ENCODE results near the gene GOLGA6L9.
"Not testable (repeated sequence)": the region's sequence is repeated elsewhere in the genome, so short reads cannot be mapped to it uniquely, and the experiment has no call there.

GOLGA6L9 gene

GRCh38 chr15:82469381-82469780 lies 39.8 kb downstream of the GOLGA6L9 start:
- not testable (repeated sequence) for DNase-seq

GRCh38 chr15:82472269-82472982 lies 42.8 kb downstream of the GOLGA6L9 start:
- not testable (repeated sequence) for DNase-seq

GRCh38 chr15:82474596-82475325 lies 45.1 kb downstream of the GOLGA6L9 start:
- not testable (repeated sequence) for DNase-seq

DNA sequence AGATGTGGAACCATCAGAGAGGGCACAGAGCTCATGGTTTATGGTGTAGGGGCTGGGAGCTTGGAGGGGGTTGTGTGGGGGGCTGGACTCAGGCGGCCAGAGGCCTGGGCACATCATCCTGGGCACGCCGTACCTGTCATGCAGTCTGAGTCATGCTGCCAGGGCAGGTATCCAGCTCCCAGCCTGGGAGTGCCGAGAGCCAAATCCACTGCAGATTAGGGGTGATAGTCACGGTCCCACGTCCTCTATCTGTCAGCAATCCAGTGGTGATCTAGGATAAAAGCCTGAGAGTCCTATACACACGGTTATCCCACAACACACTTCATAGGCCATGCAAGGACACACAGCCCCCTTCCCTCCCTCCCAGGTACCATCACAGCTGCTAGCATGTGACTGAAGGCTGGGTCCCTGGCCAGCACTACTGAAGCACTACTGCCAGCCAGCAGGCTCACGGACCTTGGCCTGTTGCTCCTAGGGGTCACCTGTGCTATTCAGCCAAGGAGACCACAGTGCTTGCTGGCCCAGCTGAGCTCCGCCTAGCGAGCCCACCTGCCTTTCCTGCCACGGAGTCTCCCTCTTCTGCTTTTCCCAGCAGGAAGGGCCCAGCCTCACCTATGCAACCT lies 45.8 kb downstream of the GOLGA6L9 start:
- not testable (repeated sequence) for DNase-seq

GRCh38 chr15:82476697-82477342 lies 47.2 kb downstream of the GOLGA6L9 start:
- DNase-seq: not testable (repeated sequence)

DNA sequence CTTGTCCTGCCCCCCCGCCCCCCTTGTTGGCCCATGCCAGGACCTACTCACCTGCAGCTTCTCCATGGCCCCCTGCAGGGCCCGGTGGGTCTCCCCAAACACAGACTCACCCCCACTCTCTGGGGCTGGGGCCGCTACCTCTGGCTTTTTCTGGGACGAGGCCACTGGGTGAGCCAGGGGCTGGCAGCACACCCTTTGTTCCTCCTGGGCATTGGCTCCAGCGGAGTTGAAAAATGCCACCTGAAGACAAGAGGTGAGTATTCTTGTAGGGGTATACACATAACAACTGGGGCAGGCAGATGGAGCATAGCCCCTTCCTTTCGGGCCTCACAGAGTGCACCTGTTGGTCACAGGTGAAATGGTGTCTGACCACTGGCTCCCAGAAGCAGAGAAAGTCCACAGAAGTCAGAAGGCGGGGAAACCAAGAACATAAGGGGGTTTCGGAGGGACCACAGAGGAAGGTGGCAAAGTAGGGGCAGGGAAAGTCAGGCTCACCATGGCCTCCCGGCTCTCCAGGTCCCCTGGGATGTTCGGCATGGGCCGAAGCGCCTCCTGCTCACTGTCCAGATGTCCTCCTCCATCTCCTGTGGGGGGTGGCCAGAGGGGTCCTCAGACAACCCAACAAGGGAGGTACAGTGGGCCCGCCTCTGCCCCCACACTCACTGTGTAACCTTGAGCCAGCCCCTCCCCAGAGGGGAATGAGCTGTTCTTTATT lies 47.9 kb downstream of the GOLGA6L9 start:
- not testable (repeated sequence) for DNase-seq
